NT2/D1 (cell line): ENCODE data around the gene AKAP5.

Source experiments
- SUZ12 ChIP-seq: IDR thresholded peaks from 2 replicates; pipeline ENCODE4 v1.6.1; 2011; ENCODE audit not compliant: insufficient read length, insufficient read depth; ENCODE audit errors: extremely low read depth
- YY1 ChIP-seq: IDR thresholded peaks from 2 replicates; pipeline ENCODE4 v1.6.1; 2011; ENCODE audit not compliant: insufficient read length, insufficient read depth
- ZNF274 ChIP-seq: IDR thresholded peaks from 2 replicates; pipeline ENCODE4 v1.6.1; 2011; ENCODE audit warnings: mild to moderate bottlenecking, low read depth, low read length

DNA sequence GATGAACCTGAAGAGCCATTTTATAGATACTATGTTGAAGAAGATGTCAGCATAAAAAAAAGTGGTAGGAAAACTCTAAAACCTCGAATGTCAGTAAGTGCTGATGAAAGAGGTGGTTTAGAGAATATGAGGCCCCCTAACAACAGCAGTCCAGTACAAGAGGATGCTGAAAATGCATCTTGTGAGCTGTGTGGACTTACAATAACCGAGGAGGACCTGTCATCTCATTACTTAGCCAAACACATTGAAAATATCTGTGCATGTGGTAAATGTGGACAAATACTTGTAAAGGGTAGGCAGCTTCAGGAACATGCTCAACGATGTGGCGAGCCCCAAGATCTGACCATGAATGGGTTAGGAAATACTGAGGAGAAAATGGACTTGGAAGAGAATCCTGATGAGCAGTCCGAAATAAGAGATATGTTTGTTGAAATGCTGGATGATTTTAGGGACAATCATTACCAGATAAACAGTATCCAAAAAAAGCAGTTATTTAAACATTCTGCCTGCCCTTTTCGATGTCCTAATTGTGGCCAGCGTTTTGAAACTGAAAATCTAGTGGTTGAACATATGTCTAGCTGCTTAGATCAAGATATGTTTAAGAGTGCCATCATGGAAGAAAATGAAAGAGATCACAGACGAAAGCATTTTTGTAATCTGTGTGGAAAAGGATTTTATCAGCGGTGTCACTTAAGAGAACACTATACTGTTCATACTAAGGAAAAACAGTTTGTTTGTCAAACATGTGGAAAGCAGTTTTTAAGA, 57.5 kb downstream of the AKAP5 start:
- TF ChIP-seq YY1 (no peak), SUZ12 (no peak), ZNF274 (no peak)
